NCI-H82 treated with DMSO at 0.1 percent for 48 hours (cell line): ENCODE results near the gene SMARCA2.

Source experiments
- DNase-seq: peaks from one replicate; lab custom pipeline; 2025; ENCODE audit not compliant: unreplicated experiment; lab: John Stamatoyannopoulos, UW

Gene SMARCA2

DNA sequence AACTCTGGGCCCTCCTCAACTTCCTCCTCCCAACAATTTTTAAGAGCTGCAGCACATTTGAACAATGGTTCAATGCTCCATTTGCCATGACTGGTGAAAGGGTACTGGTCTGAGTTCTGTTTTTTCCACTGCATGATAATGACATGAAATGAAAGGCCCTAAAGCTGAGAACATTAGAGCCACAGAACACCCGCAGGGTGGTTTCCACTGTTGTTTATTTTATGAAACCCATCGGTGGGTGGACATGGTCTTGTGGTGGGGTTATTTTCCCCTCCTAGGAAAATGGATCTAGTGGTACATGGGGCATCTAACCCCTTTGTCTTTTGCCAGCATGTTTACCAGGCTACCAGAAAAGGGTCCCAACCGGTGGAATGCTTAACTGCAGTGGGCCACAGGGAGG lies 71.8 kb downstream of the SMARCA2 start:
- no peak for DNase-seq

GRCh38 chr9:2087500-2088313 lies 72.6 kb downstream of the SMARCA2 start:
- DNase-seq = peak; percentile 21

GRCh38 chr9:2093920-2094597 lies 78.9 kb downstream of the SMARCA2 start:
- no peak for DNase-seq

DNA sequence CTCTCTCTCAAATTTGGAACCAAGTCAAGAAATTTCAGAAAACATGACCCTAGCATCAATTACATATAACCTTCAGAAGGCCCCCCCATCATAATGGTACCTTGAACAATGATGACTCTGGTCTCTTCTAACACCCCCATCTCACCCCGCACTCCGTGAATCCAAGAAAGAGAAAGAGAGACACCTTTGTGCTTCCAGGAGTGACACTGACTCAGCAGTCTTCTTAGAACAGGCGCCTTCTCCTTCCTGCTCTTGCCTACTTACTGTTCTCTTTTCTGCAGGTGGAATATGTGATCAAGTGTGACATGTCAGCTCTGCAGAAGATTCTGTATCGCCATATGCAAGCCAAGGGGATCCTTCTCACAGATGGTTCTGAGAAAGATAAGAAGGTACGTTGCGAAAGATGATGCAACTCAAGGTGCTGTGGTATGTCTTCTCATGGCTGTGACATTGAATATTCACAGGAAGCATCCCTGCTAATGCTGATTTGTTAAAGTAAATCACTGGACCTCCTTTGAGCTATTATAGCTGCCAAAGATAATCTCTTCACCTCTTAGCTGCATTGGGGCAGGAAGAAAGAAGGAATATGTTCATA lies 81.3 kb downstream of the SMARCA2 start:
- no peak for DNase-seq

DNA sequence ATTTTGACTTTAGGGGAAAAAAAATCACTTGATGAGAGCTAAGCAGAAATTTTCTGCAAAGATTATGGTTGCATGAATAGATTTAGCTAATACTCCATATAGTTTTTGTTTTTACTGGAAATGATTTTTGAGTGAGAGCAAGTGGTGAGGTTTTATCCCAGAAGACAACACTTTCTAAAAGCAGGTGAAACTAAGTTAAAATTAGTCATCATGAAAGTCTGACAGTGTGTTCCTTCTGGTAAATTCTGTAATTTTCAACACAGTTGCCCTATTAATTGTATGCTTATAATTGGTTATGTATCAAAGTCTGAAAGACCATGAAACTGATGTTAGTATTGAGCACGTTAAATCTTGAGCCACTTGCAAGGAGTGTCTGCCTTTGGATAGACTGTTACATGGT lies 91.5 kb downstream of the SMARCA2 start:
- DNase-seq = no peak

DNA sequence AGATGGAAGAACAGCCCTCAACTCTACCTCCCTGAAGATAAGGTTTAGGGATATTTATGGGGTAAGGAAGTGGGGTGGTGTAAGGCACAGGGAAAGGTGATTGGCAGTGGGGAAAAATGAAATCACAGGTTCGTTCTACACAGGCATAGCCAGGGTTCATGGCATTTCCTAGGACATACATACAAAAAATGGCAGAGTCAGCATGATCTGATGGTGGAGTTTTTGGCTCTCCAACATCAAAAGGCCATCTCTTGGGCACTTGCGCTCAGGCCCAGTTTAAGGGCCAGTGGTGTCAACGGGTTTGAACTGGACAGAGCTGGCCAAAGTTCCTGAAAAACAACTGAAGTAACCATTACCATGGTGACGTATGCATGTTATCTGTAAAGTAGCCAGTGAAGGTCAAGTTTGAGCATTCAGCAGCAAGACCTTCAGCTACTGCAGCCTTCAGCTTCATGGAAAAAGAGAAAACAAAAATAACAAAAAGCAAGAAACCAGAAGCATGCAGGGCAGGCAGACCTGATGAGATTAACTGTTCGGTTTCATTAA lies 92.8 kb downstream of the SMARCA2 start:
- no peak for DNase-seq

GRCh38 chr9:2109069-2109650 lies 94.0 kb downstream of the SMARCA2 start:
- DNase-seq = no peak

- DNase-seq = no peak
These were observed 94.9 kb downstream of the SMARCA2 start for GRCh38 chr9:2110036-2110435.

- DNase-seq = no peak
These were observed 100.9 kb downstream of the SMARCA2 start for GRCh38 chr9:2116073-2116472.

DNA sequence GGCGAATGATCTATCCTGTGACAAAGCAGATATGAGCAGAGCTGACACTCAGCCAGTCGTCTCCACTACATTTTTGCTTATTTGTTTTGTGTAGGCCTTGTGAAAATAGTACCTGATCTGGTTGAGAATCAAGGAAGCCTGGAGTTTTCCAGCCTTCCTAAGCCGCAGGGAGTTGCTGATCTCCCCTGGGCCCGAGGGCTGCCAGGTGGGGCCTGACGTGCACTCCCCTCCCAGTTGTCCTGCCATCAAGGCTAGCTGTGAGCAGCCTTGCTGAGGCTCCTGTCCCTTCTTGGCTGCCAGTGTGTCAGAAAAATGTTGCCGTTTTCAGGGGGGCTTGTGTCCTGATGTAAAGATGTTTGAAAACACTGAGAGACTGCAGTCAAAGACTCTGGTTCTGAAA lies 102.4 kb downstream of the SMARCA2 start:
- no peak for DNase-seq

- DNase-seq = no peak
These were observed 104.4 kb downstream of the SMARCA2 start for GRCh38 chr9:2119566-2119965.

DNA sequence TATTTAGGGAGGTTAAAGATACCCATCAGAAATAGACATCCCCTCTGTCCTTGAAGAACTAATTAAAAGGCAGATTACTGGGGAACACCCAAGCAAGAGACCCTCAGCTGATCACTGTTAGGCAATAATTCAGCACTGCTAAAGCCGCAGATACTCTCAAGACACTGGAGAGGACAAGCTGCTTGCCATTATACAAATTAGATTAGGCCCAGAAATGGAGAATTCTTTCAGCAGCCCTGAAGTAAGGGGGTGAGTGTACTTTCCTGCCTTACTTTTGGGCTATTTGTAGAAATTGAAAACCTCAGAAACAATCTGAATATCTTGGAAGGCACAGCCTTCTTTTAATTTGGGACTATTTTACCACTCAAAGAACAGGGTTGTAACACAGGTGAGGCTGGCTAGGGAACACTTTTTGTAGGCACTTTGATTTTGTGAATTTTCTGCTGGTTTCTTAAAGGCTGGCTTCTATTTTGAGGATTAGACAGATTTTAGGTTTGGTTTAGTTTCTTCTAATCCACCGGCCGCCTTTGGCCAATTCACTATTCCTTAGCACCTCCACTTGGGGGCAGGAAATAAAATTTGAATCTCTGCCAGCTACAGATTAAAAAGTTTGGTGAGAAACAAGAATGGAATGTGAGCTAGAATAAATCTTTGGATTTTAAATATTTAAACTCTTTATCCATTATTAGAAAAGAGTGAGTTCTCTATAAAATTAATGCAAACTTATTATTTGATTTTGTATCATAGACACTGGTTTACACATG lies 106.0 kb downstream of the SMARCA2 start:
- DNase-seq = peak; percentile 0

DNA sequence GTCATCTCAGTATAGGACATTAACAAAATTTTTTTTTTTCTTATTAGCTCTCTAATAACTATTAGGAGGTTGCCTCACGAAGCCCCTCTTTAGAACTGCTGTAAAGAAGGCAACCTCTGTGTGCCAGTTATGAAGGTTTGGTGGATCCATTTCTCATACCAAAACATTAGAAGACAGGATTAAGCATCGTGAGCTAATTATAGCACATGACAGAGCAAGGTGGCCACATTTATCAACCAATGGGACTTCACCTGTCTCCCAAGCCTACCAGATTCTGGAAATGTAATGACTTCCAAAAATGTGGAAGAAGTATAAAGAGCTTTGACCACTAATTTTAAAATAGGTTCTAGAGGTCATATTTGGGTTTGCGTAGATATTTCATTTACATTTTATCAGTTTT lies 107.2 kb downstream of the SMARCA2 start:
- DNase-seq = no peak

- no peak for DNase-seq
These were observed 110.8 kb downstream of the SMARCA2 start for GRCh38 chr9:2125906-2126305.

- no peak for DNase-seq
These were observed 111.2 kb downstream of the SMARCA2 start for GRCh38 chr9:2126331-2126803.

GRCh38 chr9:2127486-2127885 lies 112.3 kb downstream of the SMARCA2 start:
- DNase-seq = no peak

- DNase-seq = no peak
These were observed 113.0 kb downstream of the SMARCA2 start for GRCh38 chr9:2128141-2128540.

DNA sequence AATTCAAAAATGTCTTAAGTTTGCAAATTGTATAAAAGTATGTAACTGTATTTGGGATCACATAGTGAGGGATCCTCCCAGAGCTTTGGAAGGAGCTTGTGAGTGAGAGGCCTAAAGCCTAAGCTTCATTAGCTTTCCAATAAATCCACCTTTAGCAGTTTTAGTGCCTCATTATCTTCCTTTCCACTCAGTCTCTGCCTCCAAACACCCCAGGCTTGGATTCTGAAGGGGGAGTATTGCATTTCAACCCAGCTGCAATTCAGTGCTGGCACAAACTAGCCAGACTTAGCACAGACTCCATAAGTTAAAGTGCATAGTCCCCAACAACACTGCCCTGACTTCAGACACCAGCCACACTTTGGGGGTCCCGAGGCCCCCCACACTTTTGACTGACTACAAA lies 113.5 kb downstream of the SMARCA2 start:
- no peak for DNase-seq

DNA sequence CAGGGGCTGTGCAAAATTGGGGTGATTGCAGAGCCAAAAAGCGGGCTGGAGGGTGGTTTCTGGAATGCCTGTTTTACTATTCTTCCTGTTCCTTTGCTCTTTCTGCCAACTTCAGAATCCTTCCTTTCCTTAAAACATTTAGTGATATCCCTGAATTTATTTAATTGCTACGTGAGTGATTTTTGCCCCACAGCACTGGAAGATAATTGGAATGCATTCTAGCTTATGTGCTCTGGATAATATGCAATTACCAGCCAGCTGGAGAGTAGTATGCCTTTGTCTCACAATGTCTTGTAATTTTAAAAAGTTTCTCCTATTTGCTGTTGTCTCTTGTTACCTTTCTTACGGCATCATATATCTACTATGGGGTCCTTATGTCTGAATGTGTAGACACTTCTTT lies 115.8 kb downstream of the SMARCA2 start:
- no peak for DNase-seq

- no peak for DNase-seq
These were observed 117.4 kb downstream of the SMARCA2 start for GRCh38 chr9:2132484-2133082.
